HG03565 (cell line): Measurements from ENCODE around the gene CDC42EP3.
A peak's percentile ranks its signal among the peaks of the same experiment; 100 is the strongest.

ENCODE experiments used
- ATAC-seq: cut with Tn5 transposase; IDR thresholded peaks from one replicate; pipeline ENCODE4 v1.9.1; 2021; ENCODE audit warnings: mild to moderate bottlenecking, moderate library complexity; ENCODE audit not compliant: unreplicated experiment

CDC42EP3 gene

DNA sequence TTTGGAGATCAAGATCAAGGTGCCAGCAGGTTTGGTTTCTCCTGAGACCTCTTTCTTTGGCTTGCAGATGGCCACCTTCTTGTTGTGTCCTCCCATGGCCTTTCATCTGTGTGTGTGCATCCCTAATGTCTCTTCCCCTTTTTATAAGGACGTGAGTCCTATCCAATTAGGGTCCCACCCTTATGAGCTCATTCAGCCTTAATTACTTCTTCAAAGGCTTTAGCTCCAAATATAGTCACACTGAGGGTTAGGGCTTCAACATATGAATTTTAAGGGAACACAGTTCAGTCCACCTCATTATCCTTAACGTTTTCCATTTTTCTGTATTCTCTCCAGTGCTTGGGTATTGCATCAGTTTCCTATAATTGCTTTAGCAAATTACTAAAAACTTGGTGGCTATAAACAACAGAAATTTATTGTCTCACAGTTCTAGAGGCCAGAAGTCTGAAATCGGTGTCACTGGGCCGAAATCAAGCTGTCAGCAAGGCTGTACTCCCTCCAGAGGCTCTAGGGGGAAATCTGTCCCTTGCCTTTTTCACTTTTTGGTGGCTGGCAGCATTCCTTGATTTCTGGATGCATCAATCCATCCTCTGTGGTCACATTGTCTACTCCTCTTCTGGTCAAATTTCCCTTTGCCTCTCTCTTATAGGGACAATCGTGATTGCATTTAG is 34.1 kb downstream of the CDC42EP3 start:
- ATAC-seq = no peak

- ATAC-seq = no peak
Observed at GRCh38 chr2:37636381-37637066, 34.9 kb downstream of the CDC42EP3 start.

DNA sequence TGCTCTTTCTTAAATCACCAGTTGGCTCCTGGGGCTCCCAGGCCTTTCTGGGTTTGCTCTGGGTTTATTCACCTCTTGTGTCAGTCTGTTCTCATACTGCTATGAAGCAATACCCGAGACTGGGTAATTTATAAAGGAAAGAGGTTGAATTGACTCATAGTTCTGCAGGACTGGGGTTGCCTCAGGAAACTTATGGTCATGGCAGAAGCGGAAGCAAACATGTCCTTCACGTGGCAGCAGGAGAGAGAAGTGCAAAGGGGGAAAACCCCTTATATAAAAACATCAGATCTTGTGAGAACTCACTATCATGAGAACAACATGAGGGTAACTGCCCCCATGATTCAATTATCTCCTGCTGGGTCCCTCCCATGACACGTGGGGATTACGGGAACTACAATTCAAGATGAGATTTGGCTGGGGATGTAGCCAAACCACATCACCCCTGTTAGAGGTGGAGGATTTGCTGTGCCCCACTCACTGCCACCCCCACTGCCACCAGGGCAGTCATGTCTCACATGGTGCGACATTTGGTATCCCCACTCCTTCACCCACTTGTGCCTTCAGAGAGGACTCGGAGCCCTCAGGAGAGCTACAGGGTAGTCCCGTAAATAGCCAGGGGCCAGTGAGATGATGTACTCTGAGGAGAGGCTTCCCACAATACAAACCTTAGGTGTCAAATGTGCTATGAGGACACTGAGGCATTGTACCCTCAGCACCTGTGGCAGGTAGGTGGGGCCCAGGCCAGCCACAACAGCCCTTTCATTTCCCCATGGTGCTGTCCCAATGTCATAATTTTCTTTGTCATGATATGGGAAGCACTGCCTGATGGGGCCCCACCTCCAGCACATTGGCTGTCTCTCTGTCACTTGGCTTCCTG is 35.7 kb downstream of the CDC42EP3 start:
- peak; percentile 70 for ATAC-seq

- ATAC-seq = no peak
Observed at GRCh38 chr2:37634914-37635503, 36.4 kb downstream of the CDC42EP3 start.

DNA sequence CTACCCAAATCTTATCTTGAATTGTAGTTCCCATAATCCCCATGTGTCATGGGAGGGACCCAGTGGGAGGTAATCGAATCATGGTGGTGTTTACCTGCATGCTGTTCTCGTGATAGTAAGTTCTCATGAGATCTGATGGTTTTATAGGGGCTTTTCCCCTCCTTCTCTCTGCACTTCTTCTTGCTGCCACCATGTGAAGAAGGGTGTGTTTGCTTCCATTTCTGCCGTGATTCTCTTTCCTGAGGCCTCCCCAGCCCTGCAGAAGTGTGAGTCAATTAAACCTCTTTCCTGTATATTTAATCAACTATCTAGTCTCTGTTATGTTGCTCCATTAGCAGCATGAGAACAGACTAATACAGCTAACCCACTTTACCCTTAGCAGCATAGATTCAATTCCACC is 37.6 kb downstream of the CDC42EP3 start:
- no peak for ATAC-seq

DNA sequence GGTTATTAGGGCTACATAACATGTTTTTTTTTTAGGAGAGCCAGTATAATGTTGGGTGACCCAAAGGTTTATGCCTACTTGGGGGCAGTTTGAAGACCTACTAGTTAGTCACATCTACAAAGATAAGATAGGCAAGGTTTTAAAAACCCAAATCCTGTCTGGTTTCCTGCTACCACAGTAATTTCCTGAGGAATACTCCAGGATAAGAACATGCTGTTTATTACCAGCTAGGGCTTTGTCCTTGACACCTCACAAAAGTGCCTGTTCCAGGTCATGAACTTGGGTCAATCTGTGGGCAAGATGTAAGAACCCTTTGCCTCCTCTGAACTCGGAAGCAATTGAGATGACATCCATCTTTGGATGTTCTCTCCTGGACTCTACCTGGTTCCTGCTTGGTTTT is 38.2 kb downstream of the CDC42EP3 start:
- no peak for ATAC-seq

DNA sequence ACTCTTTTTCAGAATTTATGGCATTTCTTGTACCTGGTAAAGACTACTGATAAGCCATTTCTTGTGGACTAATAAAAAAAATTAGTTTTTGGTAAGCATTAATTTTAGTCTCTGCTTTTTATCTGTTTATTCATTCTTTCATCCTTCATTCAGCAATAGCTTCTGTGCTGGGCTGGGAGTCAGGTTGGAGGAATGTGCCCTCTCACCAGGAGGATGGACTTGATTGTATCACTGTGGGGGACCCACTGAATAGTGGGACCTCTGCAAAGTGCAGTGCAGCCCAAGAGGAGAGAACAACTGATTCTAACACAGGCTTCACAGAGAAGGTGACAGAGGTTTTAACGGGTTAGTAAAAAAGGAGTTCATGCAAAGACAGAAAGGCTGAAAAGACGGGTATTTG is 39.1 kb downstream of the CDC42EP3 start:
- no peak for ATAC-seq

- no peak for ATAC-seq
Observed at GRCh38 chr2:37631698-37632097, 39.7 kb downstream of the CDC42EP3 start.

DNA sequence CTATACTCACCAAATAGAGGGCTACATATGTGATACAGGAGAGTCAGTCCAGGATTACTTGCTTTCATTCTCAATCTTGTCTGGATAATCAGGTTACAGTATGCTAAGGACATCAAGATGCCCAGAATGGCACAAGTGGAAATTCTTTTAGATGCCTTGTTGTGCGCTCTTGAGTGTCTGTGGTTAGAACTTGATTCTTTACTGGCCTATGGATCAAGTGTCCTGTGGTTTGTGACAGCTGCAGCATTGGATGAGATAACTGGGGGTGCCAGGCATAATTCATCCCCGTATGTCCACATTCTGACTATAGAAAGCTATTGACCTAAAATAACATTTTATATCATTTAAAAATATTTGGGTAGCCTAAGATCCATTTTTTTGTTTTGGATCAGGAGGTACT is 40.1 kb downstream of the CDC42EP3 start:
- no peak for ATAC-seq

DNA sequence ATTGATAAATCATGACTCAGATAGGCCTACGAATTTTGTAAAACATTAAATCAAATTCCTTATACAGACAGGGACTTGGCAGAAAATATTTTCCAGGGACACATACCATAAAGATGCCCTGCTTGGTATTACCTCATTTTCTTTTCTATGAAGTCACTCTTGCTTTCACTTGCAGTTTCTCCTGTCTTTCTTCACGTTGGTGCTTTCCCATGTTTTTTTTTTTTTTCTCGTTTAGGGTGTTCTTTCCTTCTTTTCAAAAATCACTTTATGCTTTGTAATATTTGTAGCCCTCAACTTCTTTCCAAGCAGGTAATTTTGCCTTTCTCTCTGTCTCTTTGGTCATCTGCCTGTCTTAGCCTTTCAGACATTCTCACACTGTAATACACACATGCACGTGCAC is 40.7 kb downstream of the CDC42EP3 start:
- ATAC-seq = no peak

DNA sequence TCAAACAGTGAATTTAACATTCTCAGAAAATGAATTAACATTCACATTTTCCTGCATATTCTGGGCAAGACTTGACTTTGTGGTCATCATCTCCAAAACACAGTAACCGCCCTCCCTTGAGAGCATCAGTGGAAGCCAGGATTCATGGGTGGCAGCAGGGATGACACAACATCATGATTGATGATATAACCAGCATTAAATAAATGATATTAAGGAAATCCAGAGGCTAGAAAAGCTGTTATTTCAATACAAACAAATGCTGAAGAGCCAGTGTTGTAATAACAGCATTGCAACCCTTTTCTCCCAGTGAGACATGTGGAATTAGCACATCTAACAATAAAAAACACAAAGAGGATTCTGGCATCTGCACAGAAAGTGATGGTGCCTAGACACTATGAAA is 41.1 kb downstream of the CDC42EP3 start:
- ATAC-seq = no peak

DNA sequence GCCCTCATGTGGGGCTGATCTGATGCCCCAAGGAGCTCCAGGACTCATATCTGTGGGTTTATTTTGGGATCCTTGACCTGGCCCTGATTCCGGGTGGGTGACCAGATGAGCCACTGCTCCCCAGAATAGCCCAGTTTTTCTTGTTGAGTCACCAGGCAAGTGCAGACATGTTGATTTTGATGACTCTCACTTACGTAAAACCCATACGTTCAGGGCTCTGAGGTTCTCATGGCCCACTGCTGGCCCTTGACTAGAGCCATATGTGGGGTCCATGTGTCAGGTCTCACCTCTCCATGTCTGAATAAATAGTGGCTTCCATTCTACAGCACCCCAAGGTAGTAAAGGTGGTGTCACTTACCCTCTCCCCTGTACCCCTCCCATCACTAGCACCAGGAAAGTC is 41.9 kb downstream of the CDC42EP3 start:
- peak; percentile 28 for ATAC-seq

- no peak for ATAC-seq
Observed at GRCh38 chr2:37627710-37628109, 43.7 kb downstream of the CDC42EP3 start.

GRCh38 chr2:37625796-37626571 is 45.5 kb downstream of the CDC42EP3 start:
- no peak for ATAC-seq

DNA sequence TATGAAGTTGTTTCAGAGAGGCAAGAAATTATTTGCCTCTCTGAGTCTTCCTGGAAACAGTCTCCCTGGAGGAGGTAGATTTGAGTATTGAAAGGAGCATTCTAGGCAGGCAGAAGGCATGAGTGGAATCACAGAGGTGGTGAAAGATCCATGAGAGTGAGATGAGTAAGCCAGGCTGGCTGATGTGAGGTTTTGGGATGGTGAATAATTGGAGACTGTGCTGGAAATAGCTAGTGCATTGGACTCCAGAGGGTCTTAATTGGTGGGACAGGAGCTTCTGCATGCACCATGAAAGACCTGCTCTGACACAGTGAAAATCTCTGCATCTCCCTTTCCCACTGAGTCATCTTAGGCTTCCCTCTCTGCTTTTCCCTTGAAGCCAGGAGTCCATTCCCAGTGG is 46.3 kb downstream of the CDC42EP3 start:
- ATAC-seq = no peak

GRCh38 chr2:37623971-37624900 is 47.2 kb downstream of the CDC42EP3 start:
- peak; percentile 66 for ATAC-seq

- peak; percentile 10 for ATAC-seq
Observed at GRCh38 chr2:37623406-37623805, 48.0 kb downstream of the CDC42EP3 start.

GRCh38 chr2:37622450-37623100 is 48.9 kb downstream of the CDC42EP3 start:
- ATAC-seq = no peak

- ATAC-seq = no peak
Observed at GRCh38 chr2:37621199-37621598, 50.2 kb downstream of the CDC42EP3 start.
